Measurements from ENCODE around the gene NFKB2. TPM values are rescaled to one million over a fixed set of nuclear protein-coding genes. Genes with fewer than 3 reads are reported as not detected.

NFKB2 gene
- total RNA-seq, 2 donors from 2014 or later, result 192 to 372 TPM

DNA sequence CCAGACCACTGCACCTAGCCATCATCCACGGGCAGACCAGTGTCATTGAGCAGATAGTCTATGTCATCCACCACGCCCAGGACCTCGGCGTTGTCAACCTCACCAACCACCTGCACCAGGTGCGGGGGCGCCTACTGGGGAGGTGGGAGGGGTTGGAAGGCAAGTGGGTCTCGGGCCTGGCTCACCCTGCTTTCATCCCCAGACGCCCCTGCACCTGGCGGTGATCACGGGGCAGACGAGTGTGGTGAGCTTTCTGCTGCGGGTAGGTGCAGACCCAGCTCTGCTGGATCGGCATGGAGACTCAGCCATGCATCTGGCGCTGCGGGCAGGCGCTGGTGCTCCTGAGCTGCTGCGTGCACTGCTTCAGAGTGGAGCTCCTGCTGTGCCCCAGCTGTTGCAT lies 4.6 kb downstream of the NFKB2 start:
- Mint-ChIP-seq H3K4me3 (peak overlapping the region; percentile 98), H3K36me3 (ENCODE audit: low read depth) (peaks cover 86% of the 10 kb centered on the region), H3K4me1 (peaks cover 7% of the 10 kb centered on the region), H3K27ac (peak overlapping the region; percentile 68), H3K27me3 (no peaks in the 10 kb centered on the region), H3K9me3 (no peaks in the 10 kb centered on the region)
- no peak for ATAC-seq (replicated peaks)

DNA sequence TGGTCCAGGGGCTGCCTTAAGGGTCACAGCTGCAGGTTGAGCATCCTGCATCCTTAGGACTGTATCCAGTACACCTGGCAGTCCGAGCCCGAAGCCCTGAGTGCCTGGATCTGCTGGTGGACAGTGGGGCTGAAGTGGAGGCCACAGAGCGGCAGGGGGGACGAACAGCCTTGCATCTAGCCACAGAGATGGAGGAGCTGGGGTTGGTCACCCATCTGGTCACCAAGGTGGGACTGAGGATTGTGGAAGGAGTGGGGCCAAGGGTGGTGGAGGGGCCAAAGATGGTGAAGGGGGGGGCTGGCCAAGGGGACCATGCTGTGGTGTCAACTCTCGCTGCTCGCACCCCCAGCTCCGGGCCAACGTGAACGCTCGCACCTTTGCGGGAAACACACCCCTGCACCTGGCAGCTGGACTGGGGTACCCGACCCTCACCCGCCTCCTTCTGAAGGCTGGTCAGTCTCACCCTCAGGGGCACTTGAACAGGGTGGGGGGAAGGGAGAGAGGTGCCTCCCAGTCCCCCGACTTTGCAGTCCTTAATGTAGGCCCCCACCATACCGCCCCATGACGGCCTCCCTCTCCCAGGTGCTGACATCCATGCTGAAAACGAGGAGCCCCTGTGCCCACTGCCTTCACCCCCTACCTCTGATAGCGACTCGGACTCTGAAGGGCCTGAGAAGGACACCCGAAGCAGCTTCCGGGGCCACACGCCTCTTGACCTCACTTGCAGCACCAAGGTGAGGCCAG lies 5.3 kb downstream of the NFKB2 start:
- peak overlapping the region; percentile 98 for H3K4me3 Mint-ChIP-seq
- H3K4me1 Mint-ChIP-seq, result peaks cover 7% of the 10 kb centered on the region
- H3K9me3 Mint-ChIP-seq, result no peaks in the 10 kb centered on the region
- no peaks in the 10 kb centered on the region for H3K27me3 Mint-ChIP-seq
- peak overlapping the region; percentile 68 for H3K27ac Mint-ChIP-seq
- H3K36me3 Mint-ChIP-seq (ENCODE audit: low read depth), result peaks cover 84% of the 10 kb centered on the region
- no peak for ATAC-seq (replicated peaks)

DNA sequence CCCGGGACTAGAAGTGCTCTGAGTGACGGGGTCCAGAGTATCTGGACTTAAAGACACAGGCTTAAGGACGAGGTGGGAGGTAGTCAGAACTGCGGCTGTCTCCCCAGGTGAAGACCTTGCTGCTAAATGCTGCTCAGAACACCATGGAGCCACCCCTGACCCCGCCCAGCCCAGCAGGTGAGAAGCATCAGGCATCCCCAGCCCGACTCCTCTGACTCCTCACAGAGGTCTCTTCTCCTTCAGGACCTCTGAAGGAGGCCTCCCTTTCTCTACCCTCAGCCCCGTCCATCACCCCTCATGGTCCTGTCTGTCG lies 5.8 kb downstream of the NFKB2 start:
- Mint-ChIP-seq H3K9me3 (no peaks in the 10 kb centered on the region), H3K27me3 (no peaks in the 10 kb centered on the region), H3K4me3 (peak overlapping the region; percentile 17), H3K36me3 (ENCODE audit: low read depth) (peaks cover 82% of the 10 kb centered on the region), H3K27ac (peak overlapping the region; percentile 68), H3K4me1 (peaks cover 7% of the 10 kb centered on the region)
- no peak for ATAC-seq (replicated peaks)

DNA sequence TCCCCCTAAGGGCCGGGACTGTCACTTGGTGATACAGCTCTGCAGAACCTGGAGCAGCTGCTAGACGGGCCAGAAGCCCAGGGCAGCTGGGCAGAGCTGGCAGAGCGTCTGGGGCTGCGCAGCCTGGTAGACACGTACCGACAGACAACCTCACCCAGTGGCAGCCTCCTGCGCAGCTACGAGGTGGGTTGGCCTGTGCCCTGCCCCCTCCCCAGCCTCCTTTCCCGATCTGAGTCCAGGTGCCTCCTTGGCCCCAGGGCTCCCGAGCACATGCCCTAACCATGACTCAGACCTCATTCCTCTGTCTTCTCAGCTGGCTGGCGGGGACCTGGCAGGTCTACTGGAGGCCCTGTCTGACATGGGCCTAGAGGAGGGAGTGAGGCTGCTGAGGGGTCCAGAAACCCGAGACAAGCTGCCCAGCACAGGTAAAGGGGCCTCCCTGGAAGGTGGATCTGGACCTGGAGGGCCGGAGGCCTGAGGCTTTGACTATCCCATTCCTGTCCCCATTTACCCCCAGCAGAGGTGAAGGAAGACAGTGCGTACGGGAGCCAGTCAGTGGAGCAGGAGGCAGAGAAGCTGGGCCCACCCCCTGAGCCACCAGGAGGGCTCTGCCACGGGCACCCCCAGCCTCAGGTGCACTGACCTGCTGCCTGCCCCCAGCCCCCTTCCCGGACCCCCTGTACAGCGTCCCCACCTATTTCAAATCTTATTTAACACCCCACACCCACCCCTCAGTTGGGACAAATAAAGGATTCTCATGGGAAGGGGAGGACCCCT lies 6.4 kb downstream of the NFKB2 start:
- Mint-ChIP-seq H3K27ac (peak overlapping the region; percentile 68), H3K4me1 (peaks cover 7% of the 10 kb centered on the region), H3K36me3 (ENCODE audit: low read depth) (peaks cover 75% of the 10 kb centered on the region), H3K4me3 (peak overlapping the region; percentile 17), H3K9me3 (no peaks in the 10 kb centered on the region), H3K27me3 (no peaks in the 10 kb centered on the region)
- ATAC-seq (replicated peaks), result no peak

DNA sequence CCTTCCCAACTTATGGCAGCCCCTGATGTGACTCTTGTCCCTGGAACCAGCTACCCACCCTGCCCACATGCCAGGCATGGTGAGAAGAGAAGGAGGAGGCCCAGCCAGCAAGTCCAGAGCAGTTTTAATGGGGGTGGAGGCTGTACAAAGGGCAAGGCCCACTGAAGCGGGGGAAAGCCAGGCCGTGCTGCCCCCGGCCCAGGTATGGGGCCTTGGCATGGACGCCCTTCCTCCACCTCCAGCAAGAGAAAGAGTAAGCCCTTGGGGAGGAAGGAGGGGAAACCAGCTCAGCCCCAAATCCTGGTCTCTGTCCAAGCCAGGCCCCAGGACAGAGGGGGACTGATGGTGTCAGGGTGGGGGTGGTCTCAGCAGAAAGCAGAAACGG lies 7.0 kb downstream of the NFKB2 start:
- peaks cover 7% of the 10 kb centered on the region for H3K4me1 Mint-ChIP-seq
- ATAC-seq (replicated peaks), result no peak
- no peak overlapping the region for H3K27ac Mint-ChIP-seq
- peak overlapping the region; percentile 17 for H3K4me3 Mint-ChIP-seq
- H3K36me3 Mint-ChIP-seq (ENCODE audit: low read depth), result peaks cover 70% of the 10 kb centered on the region
- H3K9me3 Mint-ChIP-seq, result no peaks in the 10 kb centered on the region
- no peaks in the 10 kb centered on the region for H3K27me3 Mint-ChIP-seq

DNA sequence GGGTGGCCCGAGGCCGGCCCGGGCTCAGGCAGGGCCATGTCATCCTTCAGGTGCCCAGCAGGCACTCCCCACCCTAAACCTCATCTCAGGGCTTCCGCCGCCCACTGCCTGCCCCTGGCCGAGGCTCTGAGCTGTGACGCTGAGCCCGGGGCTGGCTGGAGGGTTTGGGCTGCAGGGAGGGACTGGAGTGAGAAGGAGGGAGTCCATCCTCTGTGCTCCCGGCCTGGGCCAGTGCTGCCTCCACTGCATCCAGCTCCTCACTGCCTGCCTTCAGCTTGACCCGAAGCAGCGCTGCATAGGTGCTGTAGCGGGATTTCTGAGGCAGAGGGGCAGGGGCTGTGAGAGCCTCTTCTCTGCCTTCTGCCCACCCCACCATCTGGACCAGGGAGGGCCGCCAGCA lies 7.6 kb downstream of the NFKB2 start:
- no peak overlapping the region for H3K27ac Mint-ChIP-seq
- H3K36me3 Mint-ChIP-seq (ENCODE audit: low read depth), result peaks cover 66% of the 10 kb centered on the region
- peaks cover 6% of the 10 kb centered on the region for H3K4me1 Mint-ChIP-seq
- H3K27me3 Mint-ChIP-seq, result peaks cover under 1% of the 10 kb centered on the region
- no peak for ATAC-seq (replicated peaks)
- no peaks in the 10 kb centered on the region for H3K9me3 Mint-ChIP-seq
- no peak overlapping the region for H3K4me3 Mint-ChIP-seq

DNA sequence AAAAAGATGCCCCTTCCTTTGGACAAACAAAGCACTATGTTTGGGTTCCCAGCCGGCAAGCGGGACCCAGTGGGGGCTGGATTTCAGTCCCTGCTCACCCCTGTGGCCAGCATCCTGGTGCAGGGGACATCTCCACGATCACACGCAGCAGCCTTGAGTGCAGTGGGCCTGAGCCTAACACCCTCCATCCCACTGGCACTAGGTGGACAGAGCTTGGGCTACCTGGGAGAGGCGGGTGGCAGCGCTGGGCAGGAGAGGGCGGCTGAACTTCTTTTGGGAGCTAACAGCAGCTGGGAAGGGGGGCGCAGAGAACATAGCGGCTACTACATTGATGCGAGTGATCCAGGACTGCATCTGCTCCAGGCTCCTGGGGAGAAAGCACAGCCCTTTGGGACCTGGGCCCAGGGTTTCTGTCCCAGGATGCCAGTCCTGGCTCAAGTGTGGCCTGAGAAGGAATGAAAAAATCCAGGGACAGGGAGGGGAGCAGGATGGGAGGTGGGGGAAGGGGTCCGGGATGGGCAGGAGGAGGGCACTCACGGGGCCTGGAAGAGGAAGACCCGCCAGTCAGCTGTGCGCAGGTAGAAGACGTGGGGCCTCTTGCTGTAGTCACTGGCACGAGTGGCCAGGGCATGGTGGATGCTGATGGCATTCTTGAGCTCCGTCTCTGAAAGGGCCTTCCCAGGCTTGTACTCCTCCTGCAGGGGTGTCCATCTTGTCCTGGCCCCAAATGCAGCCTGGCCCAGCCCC lies 9.0 kb downstream of the NFKB2 start:
- no peak for ATAC-seq (replicated peaks)
- H3K27me3 Mint-ChIP-seq, result peaks cover 7% of the 10 kb centered on the region
- H3K9me3 Mint-ChIP-seq, result no peaks in the 10 kb centered on the region
- peaks cover 9% of the 10 kb centered on the region for H3K4me1 Mint-ChIP-seq
- no peak overlapping the region for H3K4me3 Mint-ChIP-seq
- peaks cover 54% of the 10 kb centered on the region for H3K36me3 Mint-ChIP-seq (ENCODE audit: low read depth)
- peak overlapping the region; percentile 25 for H3K27ac Mint-ChIP-seq

DNA sequence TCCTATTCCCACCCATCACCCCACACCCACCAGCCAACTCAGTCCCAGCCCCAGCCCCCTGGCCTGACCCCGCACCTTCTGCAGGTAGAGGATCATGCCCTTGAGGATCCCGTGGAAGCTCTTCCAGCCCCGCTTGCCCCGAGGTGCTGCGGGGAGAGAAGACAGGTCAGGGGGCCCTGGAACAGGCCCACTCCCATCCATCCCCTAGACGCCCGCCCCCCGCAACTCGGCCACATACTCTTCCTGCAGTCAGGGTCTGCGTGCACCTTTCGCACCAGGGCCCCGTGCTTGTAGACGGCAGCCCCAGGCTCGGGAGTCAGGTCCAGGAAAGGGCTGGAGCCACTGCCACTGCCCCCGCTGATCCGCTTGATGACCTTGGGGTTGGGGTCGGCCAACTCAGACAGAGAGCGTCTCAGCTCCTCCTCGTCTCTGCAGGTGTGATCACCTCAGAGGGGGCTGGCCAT lies 9.6 kb downstream of the NFKB2 start:
- Mint-ChIP-seq H3K27ac (peak overlapping the region; percentile 75), H3K9me3 (no peaks in the 10 kb centered on the region), H3K4me1 (peaks cover 15% of the 10 kb centered on the region), H3K4me3 (peak overlapping the region; percentile 2), H3K27me3 (peaks cover 11% of the 10 kb centered on the region), H3K36me3 (ENCODE audit: low read depth) (peaks cover 48% of the 10 kb centered on the region)
- no peak for ATAC-seq (replicated peaks)

DNA sequence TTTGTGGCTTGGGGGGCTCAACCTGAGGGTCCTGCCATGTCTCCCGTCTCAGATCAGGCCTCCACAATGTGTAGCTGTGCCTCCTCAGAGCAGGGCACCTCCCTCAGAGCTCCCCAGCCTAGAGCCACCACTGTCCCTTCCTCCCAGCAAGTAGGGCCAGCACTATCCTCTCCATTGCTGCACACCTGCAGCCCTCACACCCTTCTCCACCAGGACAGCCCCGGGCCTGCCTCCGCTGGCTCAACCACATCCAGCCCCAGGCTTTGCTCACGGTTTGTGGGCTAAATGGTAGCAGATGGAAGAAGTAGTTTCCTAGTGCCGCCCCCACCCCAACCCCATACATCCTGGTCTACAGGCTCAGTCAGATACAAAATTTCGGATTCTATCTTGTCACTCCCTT lies 10.1 kb downstream of the NFKB2 start:
- Mint-ChIP-seq H3K36me3 (ENCODE audit: low read depth) (peaks cover 43% of the 10 kb centered on the region), H3K4me3 (peak overlapping the region; percentile 2), H3K4me1 (peaks cover 15% of the 10 kb centered on the region), H3K27ac (peak overlapping the region; percentile 75), H3K27me3 (peaks cover 11% of the 10 kb centered on the region), H3K9me3 (no peaks in the 10 kb centered on the region)
- peak; percentile 5 for ATAC-seq (replicated peaks)

DNA sequence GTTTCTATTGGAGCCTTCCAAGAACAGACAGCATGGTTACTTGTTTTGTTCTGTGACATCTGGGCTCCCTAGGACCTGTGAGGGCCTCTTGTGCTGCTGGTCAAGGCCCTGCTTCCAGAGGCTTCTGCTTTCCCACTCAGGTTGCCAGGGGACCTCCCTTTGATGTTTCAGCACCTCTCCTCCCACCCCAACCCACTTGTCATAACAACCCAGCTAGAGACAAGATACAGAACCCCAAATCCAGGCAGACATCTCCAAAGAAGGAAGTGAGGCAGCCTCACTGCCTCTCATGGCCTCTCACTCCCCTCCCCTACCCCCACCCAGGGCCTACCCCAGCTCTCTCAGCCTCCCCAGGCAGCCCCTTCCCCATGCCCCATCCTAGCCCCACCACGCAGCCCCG lies 11.3 kb downstream of the NFKB2 start:
- no peak for ATAC-seq (replicated peaks)
- Mint-ChIP-seq H3K27me3 (peaks cover 18% of the 10 kb centered on the region), H3K27ac (peak overlapping the region; percentile 75), H3K4me3 (peak overlapping the region; percentile 77), H3K36me3 (ENCODE audit: low read depth) (peaks cover 32% of the 10 kb centered on the region), H3K4me1 (peaks cover 19% of the 10 kb centered on the region), H3K9me3 (no peaks in the 10 kb centered on the region)

DNA sequence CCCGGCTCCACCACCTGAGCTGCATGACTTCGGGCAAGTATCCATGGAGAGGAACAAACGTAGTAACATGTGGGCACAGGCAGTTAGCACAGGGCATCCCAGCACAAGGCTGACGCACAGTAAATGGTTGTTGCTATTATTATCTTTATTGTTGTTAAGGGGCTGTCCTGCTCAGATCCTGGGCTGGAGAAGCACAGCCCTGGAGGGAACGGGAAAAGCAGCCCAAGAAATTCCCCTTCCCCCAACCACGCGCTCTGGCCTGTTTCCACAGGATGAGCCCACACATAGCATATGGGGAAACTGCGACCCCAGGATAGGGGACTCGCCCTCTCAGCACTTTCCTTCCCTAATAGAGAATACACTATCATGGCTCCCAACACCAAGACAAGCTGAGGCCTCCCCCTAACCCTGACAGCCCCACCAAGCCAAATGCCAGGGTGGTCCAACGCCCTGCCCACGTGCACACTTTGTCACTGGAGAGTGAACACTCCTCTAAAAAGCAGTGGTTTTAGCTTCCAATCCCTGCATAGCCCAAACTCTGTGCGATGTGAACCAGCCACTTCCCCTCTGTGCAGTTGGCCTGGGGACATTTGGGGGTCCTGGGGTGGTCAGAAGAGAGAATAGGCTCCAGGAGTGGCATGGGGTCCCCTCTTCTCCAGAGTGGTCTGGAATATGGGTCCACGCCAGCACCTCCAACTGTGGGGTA lies 12.1 kb downstream of the NFKB2 start:
- Mint-ChIP-seq H3K9me3 (no peaks in the 10 kb centered on the region), H3K4me3 (peak overlapping the region; percentile 77), H3K27me3 (peaks cover 18% of the 10 kb centered on the region)

DNA sequence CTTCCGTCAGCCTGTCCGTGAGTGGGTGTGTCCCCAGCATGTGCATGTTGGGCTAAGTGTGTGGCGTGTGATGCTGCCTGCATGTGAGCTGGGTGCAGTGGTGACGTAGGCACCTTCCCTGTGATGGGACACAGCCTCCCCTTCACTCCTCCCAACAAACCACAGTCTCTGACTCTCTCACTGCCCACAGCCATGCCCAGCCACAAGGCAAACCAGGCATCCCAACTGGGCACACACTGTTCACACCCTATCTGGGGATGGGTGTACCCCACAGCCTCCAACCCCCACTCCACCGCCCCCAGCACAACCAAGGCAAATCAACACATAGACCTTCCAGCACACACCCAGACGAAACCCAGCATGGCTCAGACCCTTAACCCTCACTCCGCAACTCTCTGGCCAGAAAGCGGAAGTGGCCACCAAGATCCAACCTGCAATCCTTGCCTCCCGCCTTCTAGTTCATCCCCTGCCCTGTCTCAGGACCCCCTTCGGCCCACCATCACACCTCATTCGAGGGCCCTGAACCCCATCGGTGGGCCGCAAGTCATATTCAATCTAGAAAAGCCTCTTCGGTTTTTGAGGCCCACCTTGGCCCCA lies 12.7 kb downstream of the NFKB2 start:
- no peak for ATAC-seq (replicated peaks)
- Mint-ChIP-seq H3K4me1 (peaks cover 19% of the 10 kb centered on the region), H3K9me3 (no peaks in the 10 kb centered on the region), H3K4me3 (peak overlapping the region; percentile 77), H3K27ac (peak overlapping the region; percentile 78), H3K36me3 (ENCODE audit: low read depth) (peaks cover 23% of the 10 kb centered on the region), H3K27me3 (peaks cover 18% of the 10 kb centered on the region)

More for the DNA sequence above, 12.1 kb downstream of the NFKB2 start:
- ATAC-seq (replicated peaks), result no peak
- Mint-ChIP-seq H3K27ac (peak overlapping the region; percentile 75), H3K4me1 (peaks cover 19% of the 10 kb centered on the region), H3K36me3 (ENCODE audit: low read depth) (peaks cover 24% of the 10 kb centered on the region)

DNA sequence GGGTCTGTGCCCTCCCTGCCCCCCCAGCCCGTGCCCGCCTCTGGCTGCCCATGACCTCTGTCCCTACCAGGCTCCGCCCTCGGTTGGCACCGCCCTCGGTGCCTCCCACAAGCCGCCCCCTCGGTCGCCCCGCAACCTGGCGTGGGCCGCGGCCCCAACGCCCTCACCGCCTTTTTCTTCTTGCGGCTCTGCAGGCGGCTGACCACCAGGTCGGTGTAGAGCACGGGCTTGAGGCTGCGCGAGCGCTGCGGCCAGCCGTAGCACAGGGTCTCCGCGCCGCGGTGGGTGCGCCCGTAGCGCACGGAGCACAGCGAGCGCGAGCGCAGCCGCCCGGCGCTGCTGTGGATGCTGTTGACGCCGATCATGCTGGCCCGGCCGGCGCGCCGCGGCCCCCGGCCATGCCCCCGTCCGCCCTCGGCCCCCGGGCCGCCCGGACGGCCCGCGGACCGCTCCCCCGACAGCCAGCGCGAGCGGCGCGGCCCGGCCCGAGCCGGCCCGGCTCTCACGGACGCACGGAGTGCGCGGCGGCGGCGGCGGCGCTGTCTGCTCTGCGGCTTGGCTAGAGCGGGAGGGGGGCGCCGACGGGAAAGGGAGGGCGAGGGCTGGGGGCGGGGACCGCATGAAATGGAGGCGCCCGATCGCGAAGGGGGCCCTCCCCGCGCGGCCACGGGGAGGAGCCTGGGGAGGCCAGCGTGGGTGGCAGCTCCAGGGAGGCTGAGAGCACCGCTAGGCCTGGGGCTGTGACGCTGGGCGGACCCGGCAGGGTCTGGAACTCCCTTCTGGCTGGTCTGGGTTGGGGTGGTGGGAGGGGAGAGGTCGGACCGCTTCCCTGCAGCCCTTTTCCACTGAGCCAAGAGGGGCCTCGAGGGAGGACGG lies 13.5 kb downstream of the NFKB2 start:
- Mint-ChIP-seq H3K9me3 (no peaks in the 10 kb centered on the region), H3K4me1 (peaks cover 19% of the 10 kb centered on the region), H3K4me3 (peak overlapping the region; percentile 85), H3K36me3 (ENCODE audit: low read depth) (peaks cover 18% of the 10 kb centered on the region), H3K27ac (peak overlapping the region; percentile 76), H3K27me3 (peaks cover 18% of the 10 kb centered on the region)
- peak; percentile 75 for ATAC-seq (replicated peaks)
